ENCODE measurements around the gene NAALAD2. TPM values are rescaled to one million over a fixed set of nuclear protein-coding genes. Genes with fewer than 3 reads are reported as not detected.

Gene NAALAD2
- total and polyA plus RNA-seq, 7 donors = 0.20 to 1.4 (median 0.39) TPM

- DNase-seq (no peak), ATAC-seq (no peak)
- Histone ChIP-seq H3K4me1 (no peaks in the 10 kb centered on the region), H3K27ac (no peak overlapping the region), H3K36me3 (ENCODE audit: insufficient read depth in 1 of 2, low read depth in 1 of 2) (no peaks in the 10 kb centered on the region), H3K4me3 (no peak overlapping the region), H3K27me3 (ENCODE audit: insufficient read depth in 3 of 3, low read length in 2 of 3) (no peaks in the 10 kb centered on the region), H3K9me3 (no peaks in the 10 kb centered on the region)
- intact Hi-C loops (cut with DNase I) = no loop called here
- WGBS, 3 donors = 89 to 93% (median 93%) methylated on average over 3 of the region's 3 CpGs
- no peak for TF ChIP-seq CTCF (IDR thresholded peaks at IDR 0.05)
These were observed 34.1 kb downstream of the NAALAD2 start for GRCh38 chr11:90168571-90168970.

GRCh38 chr11:90171359-90171758 is 36.9 kb downstream of the NAALAD2 start:
- Histone ChIP-seq H3K4me3 (no peak overlapping the region), H3K27me3 (ENCODE audit: insufficient read depth in 3 of 3, low read length in 2 of 3) (no peaks in the 10 kb centered on the region), H3K36me3 (ENCODE audit: insufficient read depth in 1 of 2, low read depth in 1 of 2) (no peaks in the 10 kb centered on the region), H3K4me1 (no peaks in the 10 kb centered on the region), H3K9me3 (no peaks in the 10 kb centered on the region), H3K27ac (no peak overlapping the region)
- DNase-seq = no peak
- ATAC-seq = no peak
- TF ChIP-seq CTCF (IDR thresholded peaks at IDR 0.05) = no peak
- intact Hi-C loops (cut with DNase I) = no loop called here

GRCh38 chr11:90176069-90176468 is 41.6 kb downstream of the NAALAD2 start:
- no peaks in the 10 kb centered on the region for H3K9me3 ChIP-seq
- no peak for DNase-seq
- intact Hi-C loops (cut with DNase I) = no loop called here
- no peaks in the 10 kb centered on the region for H3K27me3 ChIP-seq (ENCODE audit: insufficient read depth in 3 of 3, low read length in 2 of 3)
- H3K4me3 ChIP-seq = no peak overlapping the region
- no peak for ATAC-seq
- no peak for TF ChIP-seq CTCF (IDR thresholded peaks at IDR 0.05)
- no peak overlapping the region for H3K27ac ChIP-seq
- H3K4me1 ChIP-seq = no peaks in the 10 kb centered on the region
- 88 to 98% (median 97%) methylated on average over 1 of the region's 1 CpG for WGBS, 3 donors
- no peaks in the 10 kb centered on the region for H3K36me3 ChIP-seq (ENCODE audit: insufficient read depth in 1 of 2, low read depth in 1 of 2)

GRCh38 chr11:90178751-90179150 is 44.3 kb downstream of the NAALAD2 start:
- Histone ChIP-seq H3K4me1 (no peaks in the 10 kb centered on the region), H3K27ac (no peak overlapping the region), H3K36me3 (ENCODE audit: insufficient read depth in 1 of 2, low read depth in 1 of 2) (no peaks in the 10 kb centered on the region), H3K27me3 (ENCODE audit: insufficient read depth in 3 of 3, low read length in 2 of 3) (no peaks in the 10 kb centered on the region), H3K9me3 (no peaks in the 10 kb centered on the region), H3K4me3 (no peak overlapping the region)
- ATAC-seq (no peak), DNase-seq (no peak)
- WGBS, 3 donors = 97 to 100% (median 99%) methylated on average over 2 of the region's 2 CpGs
- no peak for TF ChIP-seq CTCF (IDR thresholded peaks at IDR 0.05)
- intact Hi-C loops (cut with DNase I) = no loop called here

GRCh38 chr11:90179923-90180322 is 45.5 kb downstream of the NAALAD2 start:
- Histone ChIP-seq H3K36me3 (ENCODE audit: insufficient read depth in 1 of 2, low read depth in 1 of 2) (no peaks in the 10 kb centered on the region), H3K4me1 (no peaks in the 10 kb centered on the region), H3K27ac (no peak overlapping the region), H3K9me3 (no peaks in the 10 kb centered on the region), H3K4me3 (no peak overlapping the region), H3K27me3 (ENCODE audit: insufficient read depth in 3 of 3, low read length in 2 of 3) (no peaks in the 10 kb centered on the region)
- intact Hi-C loops (cut with DNase I) = no loop called here
- ATAC-seq = no peak
- no peak for DNase-seq
- TF ChIP-seq CTCF (IDR thresholded peaks at IDR 0.05) = no peak
- 41 to 81% (median 58%) methylated on average over 2 of the region's 2 CpGs for WGBS, 3 donors

All from psoas muscle (tissue), 8 donors.